ENCODE measurements around the gene PRKD3. TPM values are rescaled to one million over a fixed set of nuclear protein-coding genes. Genes with fewer than 3 reads are reported as not detected.

Gene PRKD3
- total and polyA plus RNA-seq, 9 of the 15 experiments (the other 6 are each of a cell fraction or from before 2014, with no cell fraction given), result 4.7 to 26.7 (median 17.0) TPM

- TF ChIP-seq ZBTB5 (IDR thresholded peaks at IDR 0.05) (no peak), NFE2L1 (tag; IDR thresholded peaks at IDR 0.05; ENCODE audit: borderline replicate concordance, low read depth) (no peak), PCBP1 (IDR thresholded peaks at IDR 0.05; ENCODE audit: low read depth, low read length, poor library complexity, severe bottlenecking) (no peak), SP2 (IDR thresholded peaks at IDR 0.05; ENCODE audit: extremely low read depth, low read depth, low read length, poor library complexity, severe bottlenecking) (no peak), NCOA2 (IDR thresholded peaks at IDR 0.05; ENCODE audit: partially characterized antibody in 2 of 2) (no peak), ZNF512 (tag; IDR thresholded peaks at IDR 0.05) (no peak), FOXP1 (CRISPR knock-in tag; IDR thresholded peaks at IDR 0.05) (no peak), PPARD (CRISPR knock-in tag; IDR thresholded peaks at IDR 0.05) (no peak), NFYB (IDR thresholded peaks at IDR 0.05; ENCODE audit: extremely low read depth, insufficient read length) (no peak), ZNF23 (CRISPR knock-in tag; IDR thresholded peaks at IDR 0.05) (no peak), SMARCA4 (IDR thresholded peaks at IDR 0.05) (no peak), EGR1 (conservative IDR thresholded peaks at IDR 0.05) (no peak), ZNF3 (CRISPR knock-in tag; IDR thresholded peaks at IDR 0.05) (no peak), CTCF (IDR thresholded peaks at IDR 0.05 in 2 of 3, conservative IDR thresholded peaks at IDR 0.05 in 1 of 3; ENCODE audit: insufficient read depth in 2 of 3, low read depth in 1 of 3, low read length in 3 of 3) (no peak)
These were observed 6.2 kb downstream of the PRKD3 start (continued) for GRCh38 chr2:37318401-37318800.
